DMS79 (cell line): Measurements from ENCODE around the gene AGAP1.

Experiments used
- DNase-seq: peaks from one replicate; lab custom pipeline; 2025; lab: John Stamatoyannopoulos, UW

AGAP1 gene

DNA sequence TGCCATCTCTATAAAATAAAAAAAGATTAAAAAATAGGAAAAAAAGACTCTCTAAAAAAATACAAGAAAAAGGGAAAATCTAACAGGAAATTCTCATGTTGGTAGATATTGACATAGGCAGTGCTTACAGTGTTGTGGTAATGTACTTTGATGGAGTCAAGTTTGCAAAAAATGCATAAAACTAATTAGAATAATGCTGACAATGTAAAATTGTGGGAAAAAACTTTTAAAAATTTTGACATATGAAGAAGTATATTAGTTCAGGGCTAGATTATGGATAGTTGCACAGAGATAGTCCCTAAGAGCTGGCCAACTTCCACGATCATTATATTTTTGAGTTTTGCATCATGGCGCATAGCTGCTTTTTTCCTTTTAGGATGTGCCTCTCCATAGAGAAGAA, 601.7 kb downstream of the AGAP1 start:
- no peak for DNase-seq

DNA sequence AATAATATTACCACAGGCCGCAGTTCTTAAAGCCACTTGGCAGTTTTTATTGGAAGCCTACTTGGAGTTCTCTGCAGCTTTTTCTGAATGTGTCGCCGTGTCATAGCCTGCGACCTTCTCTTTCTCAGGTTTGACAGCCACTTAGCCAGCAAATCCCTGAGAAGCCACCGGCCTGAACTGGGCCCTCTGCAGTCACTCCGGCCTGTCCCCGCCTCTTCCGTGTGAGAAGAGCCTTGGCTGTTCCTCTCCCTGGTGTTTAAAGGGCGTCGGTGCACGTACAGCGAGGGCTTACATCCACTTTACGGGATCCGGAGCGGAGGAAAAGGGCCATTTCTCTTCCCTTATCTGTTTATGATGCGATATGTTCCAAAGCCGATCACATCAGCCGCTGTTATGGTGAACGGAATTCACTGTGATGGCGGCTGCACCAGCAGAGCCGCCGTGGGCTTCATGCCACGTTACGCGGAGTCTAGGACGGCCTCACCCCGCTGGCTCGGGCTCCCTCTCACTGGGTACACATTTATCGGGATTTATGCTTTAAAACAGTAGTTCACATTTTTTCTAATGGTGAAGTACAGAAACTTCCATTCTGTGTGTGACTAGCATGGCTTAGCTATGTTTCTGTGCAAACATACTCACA, 607.6 kb downstream of the AGAP1 start:
- DNase-seq: no peak

DNA sequence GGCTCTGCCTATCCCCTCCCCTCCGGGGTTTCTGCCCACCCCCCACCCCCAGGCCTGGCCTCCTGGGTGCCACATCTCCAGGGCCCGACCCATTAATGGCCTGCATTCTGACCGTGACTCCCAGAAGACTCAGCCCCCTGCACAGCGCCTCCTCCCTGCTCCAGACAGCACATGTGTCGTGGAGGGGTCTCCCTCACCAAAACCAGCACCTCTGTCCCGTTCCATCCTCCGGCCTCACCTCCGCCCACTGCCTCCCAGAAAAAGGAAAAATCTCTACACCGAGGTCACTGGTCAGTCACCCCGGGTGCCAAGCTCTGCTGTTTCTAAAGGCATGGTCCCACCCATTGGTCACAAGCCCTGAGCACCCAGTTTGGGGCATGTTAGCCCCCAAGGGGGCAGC, 609.1 kb downstream of the AGAP1 start:
- DNase-seq: no peak

DNA sequence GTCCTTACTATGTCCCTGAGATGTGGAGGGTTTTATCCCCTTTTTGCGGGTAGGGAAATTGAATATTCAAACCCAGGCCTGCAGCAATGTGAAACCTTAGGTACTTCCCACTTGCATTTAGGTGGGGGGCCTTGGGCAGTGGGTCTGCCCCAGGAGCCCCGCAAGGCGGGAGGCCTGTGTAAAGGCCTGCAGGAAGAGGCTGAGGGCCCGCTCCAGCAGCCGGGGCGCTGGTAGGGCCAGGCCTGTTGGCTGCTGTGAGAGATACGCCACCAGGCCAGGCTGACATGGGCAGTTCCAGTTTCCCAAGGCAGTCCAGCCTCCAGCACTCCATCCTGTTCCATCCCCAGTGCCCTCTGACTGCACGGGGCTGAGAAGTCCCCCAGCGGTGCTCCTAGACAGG, 610.1 kb downstream of the AGAP1 start:
- no peak for DNase-seq

DNA sequence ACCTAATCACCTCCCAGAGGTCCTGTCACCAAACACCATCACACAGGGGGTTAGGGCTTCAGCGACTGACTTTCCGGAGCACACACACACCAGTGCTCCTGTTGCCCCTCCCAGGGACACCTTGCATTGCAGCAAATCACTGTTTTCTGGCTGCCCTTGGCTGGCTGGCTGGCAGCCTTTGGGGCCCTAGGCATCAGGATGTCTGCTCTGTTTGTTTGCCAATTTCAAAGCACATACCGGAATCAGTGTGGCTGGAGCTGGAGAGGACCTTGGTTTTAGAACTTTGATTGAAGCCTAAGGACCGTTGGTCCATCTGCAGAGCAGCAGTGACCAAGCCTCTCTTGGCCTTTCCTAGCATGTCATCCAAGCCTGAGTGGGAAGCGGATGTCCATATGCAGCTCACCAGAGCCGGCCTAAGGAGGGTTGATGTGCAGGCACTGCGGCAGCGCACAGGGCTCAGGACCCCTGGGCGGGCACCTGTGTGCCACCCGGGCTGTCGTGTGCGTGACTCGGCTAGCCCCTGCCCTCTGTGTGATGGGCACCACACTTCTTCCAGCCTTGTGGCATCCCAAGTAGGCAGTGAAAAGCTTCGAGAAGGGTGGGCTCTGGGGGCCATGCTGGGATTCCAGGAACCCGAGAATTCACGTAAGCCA, 612.2 kb downstream of the AGAP1 start:
- DNase-seq: no peak

DNA sequence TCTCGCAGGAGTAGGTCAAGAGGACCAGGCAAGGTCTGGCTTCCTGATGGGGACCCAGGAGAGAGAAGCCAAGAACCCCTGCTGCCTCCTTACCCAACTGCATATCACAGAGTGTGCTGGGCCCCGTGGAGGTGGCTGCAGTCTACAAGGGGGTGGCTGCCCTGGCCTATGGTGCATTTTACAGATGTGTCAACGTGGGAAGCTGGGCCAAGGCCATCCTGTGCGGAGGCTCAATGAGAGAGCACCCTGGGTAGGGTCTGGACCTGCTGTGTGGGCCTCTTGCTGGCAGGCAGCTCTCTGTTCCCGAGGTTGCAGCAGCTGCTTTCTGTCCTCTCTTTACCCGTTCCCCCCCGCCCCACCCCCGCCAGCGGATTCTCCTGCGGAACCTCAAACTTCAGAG, 612.9 kb downstream of the AGAP1 start:
- no peak for DNase-seq

DNA sequence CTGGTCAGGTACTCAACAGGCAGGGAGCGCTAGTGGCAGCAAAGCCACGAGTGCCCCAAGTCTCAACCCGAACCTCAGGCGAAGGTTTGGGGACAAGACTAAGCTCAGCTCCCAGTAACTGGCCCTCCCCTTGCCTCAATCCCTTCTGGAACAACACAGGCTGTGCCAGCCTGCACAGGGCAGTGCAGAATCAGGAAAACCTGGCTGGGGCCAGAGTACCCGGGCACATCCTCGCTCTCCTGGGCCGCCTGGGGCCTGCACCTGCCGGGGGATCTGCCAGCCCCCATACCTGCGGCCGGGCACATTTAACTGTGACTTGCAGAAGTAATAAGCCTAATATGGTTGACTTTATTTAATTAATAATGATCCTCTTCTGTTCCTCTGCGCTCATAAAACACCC, 613.7 kb downstream of the AGAP1 start:
- no peak for DNase-seq

DNA sequence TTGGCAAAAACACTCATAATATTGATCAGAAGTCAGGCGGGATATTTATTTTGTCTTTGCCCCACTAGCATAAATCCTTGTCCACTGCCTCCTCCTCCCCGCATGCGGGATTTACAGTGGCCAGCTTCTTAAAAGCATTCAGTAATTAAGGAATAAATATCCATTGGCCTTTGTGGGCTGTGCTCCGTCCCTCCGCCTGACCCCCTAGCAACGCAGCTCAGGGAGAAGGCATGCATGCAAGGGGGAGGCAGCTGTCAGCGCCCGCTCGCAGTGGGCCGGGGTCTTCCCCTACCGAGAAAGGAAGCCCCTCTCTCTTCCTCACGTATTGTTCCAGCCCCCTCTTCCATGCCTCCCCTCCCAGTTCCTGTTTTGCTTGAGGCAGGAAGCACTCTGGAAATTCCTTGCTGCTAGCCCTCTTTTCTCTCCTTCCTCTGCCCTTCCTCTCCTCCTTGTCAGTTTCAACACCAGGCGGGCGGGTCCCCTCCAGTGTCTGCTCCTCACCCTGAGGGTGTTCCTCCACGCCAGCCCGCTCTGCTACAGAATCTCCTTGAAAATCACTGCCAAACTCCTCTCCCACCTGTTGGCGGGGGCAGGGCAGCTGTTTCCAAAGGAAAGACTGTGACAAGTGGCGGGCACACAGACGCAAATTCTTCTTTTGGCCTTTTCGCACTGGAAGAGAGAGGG, 614.2 kb downstream of the AGAP1 start:
- DNase-seq: no peak

DNA sequence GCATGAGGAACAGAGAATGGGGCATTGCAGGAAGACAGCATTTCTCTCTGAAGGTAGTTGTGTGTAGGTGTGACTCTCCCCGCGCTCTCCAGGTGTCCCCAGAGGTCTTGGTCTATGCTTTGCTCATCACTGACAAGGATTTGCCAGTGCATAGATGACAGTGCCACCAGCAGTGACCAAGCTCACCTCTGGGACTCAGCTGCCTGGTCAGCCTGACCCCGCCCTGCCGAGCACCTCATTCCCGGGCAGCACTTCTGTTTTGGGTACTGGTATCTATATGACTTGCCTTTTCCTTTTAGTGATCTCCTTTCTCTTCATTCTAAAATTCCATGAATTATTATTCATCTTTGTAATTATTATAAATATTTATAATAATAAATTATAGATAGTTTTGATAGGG, 615.2 kb downstream of the AGAP1 start:
- DNase-seq: no peak

DNA sequence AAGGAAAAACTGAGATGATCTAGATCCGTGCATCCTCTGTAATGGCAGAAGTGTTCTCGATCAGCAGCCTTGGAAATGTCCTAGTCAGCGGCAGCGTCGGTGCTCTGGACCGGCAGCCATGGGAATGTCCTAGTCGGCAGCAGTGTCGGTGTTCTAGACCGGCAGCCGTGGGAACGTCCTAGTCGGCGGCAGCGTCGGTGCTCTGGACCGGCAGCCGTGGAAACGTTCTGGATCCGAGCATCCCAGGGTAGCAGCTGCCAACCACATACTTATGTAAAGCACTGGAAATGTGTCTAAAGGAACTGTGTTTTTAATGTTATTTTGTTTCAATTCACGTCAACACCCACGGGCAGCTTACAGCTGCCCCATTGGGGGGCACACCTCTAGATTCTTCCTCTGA, 615.6 kb downstream of the AGAP1 start:
- DNase-seq: no peak

DNA sequence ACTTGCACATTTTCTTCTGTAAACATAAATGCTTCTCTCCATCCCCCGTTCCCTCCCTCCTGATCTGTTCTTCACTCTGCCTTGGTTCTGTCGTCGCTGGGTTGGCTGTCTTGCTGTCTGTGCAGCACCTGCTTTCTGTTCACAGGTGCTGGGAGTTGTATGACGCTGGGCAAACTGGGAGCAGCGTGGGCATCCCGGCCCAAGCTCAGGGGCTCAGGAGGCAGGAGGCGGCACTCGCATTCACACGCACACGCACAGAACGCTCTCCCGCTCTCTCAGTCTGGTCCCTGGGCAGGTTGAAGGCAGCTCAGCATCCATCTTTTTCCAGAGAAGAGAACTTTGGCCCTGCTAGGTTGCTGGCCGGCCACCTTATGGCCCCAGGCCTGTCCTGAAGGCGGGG, 618.6 kb downstream of the AGAP1 start:
- DNase-seq: no peak

DNA sequence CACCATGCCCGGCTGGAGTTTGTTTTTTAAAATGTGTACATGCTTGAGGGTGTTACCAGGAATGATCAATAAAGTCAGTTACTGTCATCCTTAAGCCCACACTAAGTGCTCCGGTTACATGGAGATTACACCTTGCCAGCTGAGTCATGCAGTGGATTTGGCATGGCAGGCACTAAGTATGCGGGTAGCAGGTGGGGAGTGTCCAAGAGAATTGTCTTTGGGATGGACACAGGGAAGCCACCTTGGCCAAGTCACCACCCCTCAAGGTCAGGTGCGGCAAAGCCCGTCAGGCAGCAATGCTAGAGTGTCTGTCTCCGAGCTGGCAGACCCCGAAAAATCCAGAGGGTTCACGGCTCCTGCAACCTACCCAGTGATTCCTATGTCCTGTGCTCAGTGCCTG, 619.6 kb downstream of the AGAP1 start:
- DNase-seq: no peak

DNA sequence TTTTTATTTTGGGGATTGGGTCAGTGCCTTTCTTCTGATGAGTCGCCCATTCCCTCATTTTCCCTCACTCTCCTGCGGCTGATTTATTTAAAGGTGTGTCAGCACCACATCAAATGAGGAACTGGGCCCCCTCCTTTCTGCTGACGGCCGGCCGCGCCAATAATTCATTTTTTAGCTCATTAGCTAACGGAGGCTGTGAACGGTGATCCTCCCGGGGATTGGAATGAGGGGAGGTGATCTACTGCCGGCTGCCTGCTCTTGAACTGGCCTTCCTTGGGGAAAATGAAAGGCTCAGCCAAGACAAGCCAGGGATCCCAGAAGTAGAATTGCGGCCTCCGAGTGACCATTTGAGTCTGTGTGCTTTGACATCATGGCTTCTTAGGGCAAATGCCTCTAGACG, 620.1 kb downstream of the AGAP1 start:
- DNase-seq: no peak

DNA sequence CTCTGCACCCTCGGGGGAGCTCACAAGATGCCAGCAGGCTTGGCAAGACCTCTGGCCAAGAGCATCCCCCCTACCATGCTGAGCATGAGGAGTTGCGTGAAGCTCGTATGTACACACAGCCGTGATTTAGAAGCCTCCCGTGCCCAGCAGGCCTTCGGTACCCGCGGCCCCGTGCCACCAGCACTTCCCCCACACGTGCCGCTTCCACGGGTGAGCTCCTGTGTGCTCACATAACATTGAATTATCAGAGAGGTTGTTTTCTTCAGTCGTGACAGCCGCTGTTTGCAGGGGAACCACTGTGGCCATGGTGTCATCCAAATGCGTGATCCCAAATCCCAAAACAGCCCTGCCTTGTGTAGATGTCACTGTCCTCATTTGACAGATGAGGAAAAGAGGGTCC, 621.1 kb downstream of the AGAP1 start:
- DNase-seq: no peak

DNA sequence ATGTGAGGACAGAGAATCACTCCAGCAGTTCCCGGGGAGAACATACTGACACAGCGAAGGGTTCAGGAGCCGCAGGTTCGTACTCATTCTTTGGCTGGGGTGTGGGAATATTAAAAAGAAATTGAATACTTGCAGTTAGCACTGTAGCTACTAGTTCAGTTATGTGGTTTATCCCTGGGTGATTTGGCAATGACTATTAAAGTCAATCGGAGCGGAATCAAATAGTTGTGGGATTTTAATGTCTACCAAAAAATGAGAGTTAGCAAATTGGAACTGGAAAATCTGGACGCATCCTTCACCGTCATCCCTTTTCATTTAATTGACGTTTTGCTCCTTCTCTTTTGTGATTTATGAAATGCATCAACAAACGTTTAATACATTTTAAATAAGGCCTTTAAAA, 623.6 kb downstream of the AGAP1 start:
- no peak for DNase-seq

DNA sequence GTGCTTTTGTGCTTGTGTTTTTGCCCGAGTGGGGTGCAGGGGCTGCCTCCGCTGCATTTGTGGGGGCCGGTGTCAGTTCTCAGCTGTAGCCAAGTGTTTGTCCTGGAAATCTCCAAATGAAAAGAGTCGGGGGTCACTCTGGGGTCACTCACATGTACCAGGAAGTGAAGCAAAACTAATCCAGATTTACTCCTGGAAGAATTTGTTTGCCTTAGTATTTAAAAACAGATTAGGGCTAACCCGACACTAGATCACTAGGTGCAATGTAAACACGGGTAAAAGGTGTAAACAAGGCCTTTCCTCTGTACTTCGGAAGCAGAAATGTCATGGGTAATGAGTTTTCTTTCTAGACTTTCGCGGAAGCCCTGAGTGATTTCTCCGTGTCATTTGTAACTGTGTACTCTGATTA, 624.0 kb downstream of the AGAP1 start:
- no peak for DNase-seq

DNA sequence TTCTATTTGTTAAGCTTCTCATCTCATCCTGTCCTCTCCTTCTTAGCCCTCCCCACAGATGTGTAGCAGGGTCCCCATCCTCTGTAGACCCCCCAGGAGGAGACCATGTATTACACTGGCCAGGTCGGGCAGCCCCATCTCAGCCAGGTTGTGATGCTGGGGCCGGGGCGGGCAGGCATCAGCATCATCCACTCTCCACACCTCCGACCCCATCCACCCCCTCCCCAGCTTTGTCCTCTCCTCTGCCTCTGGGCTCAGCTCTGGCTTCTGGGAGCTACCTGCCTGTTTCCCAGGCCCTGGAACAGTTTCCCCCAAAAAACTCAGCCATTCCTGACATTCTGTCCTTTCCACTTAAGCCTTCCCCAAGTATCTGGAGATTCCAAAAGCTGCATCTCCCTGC, 625.2 kb downstream of the AGAP1 start:
- no peak for DNase-seq

DNA sequence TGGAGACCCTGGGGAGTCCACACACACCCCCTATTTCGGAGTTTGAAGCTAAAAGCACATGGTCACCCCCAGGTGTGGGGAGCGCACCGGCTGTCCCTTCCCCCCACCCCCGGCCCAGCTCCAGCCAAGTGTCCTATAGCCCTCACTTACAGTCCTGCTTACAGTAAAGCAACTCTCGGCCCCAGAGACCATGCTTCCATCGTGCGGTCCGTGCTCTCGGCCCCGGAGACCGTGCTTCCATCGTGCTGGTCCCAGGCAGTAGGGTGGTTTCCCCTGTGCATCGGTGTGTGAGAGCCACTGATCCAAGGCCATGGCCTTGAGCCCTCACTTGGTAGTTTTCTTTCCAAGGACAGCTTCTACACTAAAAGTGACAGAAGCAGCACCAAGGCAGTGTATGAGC, 625.6 kb downstream of the AGAP1 start:
- no peak for DNase-seq

DNA sequence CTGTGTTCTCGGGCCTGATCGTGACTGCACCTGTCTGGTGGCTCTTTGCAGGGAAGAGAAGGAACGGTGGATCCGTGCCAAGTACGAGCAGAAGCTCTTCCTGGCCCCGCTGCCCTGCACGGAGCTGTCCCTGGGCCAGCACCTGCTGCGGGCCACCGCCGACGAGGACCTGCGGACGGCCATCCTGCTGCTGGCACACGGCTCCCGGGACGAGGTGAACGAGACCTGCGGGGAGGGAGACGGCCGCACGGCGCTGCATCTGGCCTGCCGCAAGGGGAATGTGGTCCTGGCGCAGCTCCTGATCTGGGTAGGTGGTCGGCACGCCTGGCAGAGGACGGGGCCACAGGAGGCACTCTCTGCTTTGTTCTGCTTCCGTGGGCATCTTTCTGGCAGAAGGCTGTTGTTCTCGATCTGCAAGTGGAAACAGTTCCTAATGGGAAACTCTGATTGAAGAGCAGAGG, 626.3 kb downstream of the AGAP1 start:
- peak; percentile 83 for DNase-seq

DNA sequence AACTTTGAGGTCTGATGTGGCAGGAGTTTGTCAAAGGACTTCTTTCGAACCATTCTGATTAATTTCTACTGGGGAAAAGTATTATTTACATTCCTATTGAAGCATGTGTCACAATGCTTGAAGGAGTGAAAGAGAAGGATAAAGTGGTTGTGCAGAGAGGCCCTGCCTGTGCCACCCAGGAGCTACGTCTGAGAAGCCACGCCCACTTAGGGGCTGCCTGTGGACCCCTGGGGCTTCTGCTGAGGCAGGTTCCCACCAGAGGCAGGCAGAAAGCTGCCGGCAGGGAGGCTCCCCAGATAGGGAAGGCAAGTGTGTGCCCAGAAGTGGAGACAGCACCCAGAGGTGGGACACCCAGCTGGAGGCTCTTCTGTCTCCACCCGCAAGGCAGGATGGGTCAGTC, 627.0 kb downstream of the AGAP1 start:
- no peak for DNase-seq

DNA sequence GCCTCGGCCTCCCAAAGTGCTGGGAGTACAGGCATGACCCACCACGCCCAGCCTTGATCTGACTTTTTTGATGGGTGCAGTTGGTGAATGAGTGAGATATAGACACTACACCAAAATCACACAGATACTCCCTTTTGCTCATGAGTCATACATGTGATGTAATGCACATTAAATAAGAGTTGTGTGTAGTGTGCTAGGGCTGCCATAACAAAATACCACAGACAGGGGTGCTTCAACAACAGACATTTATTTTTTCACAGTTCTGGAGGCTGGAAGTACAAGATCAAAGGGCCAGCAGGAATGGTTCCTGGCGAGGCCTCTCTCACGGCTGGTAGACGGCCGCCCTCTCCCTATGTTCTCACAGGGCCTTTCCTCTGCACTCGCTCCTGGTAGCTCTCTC, 627.7 kb downstream of the AGAP1 start:
- DNase-seq: no peak

DNA sequence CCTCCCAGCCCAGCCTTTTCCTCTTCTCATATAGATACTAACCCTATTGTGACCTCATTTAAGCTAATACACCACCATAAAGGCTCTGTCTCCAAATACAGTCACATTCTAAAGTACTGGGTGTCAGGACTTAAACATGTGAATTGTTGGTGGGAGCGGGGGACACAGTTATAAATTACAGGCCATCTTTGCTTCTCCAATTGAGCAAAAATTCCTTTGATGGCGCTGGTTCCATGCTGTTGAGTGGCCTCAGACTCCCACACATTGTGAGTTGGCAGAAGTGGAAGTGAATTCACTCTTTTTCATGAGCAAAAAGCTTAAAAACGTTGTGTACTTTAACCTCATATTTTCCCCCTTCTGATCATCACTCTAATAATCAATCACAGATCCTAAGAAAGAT, 628.4 kb downstream of the AGAP1 start:
- DNase-seq: no peak

DNA sequence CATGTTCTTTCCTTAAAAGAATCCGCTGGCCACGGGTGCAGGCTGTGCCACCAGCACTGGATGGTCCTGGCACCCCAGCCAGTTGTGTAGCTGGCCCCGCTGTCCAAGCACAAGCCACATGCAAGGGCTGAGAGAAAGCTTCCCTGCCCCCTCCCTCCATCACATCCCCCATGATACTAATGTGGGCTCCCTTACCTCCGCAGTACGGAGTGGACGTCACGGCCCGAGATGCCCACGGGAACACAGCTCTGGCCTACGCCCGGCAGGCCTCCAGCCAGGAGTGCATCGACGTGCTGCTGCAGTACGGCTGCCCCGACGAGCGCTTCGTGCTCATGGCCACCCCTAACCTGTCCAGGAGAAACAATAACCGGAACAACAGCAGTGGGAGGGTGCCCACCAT, 629.9 kb downstream of the AGAP1 start:
- no peak for DNase-seq
